AG09309 (cell line): Measurements from ENCODE around the gene PRKN.

ENCODE experiments used
- DNase-seq: peaks from one replicate; pipeline ENCODE4 v3.0.0-alpha.2; 2010; ENCODE audit warnings: low read depth
- H3K4me3 ChIP-seq: 2 replicates; pipeline ENCODE4 v1.5.1; 2011; ENCODE audit warnings: mild to moderate bottlenecking, low read depth, low read length, moderate library complexity; ENCODE audit not compliant: control insufficient read depth
- TF ChIP-seq, protein P1 (sequence below): IDR thresholded peaks from 2 replicates; pipeline ENCODE4 v1.5.1; 2011; ENCODE audit warnings: mild to moderate bottlenecking, low read depth, low read length, inconsistent platforms; ENCODE audit not compliant: insufficient read depth, control insufficient read depth; ENCODE audit errors: missing control alignments

The PRKN gene

DNA sequence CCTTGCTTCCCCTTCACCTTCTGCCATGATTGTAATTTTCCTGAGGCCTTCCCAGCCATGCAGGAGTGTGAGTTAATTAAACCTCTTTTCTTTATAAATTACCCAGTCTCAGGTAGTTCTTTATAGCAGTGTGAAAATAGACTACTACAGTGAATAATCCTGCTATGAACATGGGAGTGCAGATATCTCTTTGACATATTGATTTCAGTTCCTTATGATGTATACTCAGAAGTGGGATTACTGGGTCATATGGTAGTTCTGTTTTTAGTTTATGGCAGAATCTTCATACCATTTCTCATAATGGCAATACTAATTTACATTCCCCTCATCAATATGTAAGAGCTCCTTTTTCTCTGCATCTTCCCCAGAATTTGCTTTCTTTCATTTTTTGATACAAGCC, 26.2 kb upstream of the PRKN start:
- no peak for DNase-seq
- TF ChIP-seq, protein P1, sequence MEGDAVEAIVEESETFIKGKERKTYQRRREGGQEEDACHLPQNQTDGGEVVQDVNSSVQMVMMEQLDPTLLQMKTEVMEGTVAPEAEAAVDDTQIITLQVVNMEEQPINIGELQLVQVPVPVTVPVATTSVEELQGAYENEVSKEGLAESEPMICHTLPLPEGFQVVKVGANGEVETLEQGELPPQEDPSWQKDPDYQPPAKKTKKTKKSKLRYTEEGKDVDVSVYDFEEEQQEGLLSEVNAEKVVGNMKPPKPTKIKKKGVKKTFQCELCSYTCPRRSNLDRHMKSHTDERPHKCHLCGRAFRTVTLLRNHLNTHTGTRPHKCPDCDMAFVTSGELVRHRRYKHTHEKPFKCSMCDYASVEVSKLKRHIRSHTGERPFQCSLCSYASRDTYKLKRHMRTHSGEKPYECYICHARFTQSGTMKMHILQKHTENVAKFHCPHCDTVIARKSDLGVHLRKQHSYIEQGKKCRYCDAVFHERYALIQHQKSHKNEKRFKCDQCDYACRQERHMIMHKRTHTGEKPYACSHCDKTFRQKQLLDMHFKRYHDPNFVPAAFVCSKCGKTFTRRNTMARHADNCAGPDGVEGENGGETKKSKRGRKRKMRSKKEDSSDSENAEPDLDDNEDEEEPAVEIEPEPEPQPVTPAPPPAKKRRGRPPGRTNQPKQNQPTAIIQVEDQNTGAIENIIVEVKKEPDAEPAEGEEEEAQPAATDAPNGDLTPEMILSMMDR = no peak
- no peak overlapping the region for H3K4me3 ChIP-seq

- DNase-seq = no peak
- H3K4me3 ChIP-seq = no peak overlapping the region
- TF ChIP-seq, protein P1 = no peak
Measured at GRCh38 chr6:162751211-162751859, 23.8 kb upstream of the PRKN start.

- no peak overlapping the region for H3K4me3 ChIP-seq
- no peak for DNase-seq
- TF ChIP-seq, protein P1 = no peak
Measured at GRCh38 chr6:162750776-162751175, 23.2 kb upstream of the PRKN start.

- TF ChIP-seq, protein P1 = no peak
- H3K4me3 ChIP-seq = no peak overlapping the region
- DNase-seq = no peak
Measured at GRCh38 chr6:162736961-162737360, 9.4 kb upstream of the PRKN start.

- H3K4me3 ChIP-seq = no peak overlapping the region
- no peak for DNase-seq
- TF ChIP-seq, protein P1 = no peak
Measured at GRCh38 chr6:162733489-162733888, 5.9 kb upstream of the PRKN start.

DNA sequence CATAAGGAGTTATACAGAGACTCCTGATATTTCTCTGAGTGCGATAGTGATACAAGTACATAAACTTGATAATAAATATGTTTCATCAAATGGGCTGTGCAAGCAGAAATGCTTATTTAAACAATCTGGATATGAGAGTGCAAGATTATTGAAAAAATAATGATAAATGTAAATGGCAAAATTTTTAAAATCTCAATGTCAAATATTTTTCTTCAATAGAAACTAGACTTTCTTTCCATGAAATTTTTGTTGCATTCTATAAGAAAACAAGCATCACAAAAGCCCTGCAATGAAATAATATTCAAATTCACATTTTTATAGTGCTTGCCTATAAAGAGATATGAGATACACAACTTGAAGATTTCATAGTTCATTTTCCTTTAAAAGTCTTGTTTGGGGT, 2.9 kb upstream of the PRKN start:
- H3K4me3 ChIP-seq = no peak overlapping the region
- DNase-seq = no peak
- TF ChIP-seq, protein P1 = no peak
